SK-N-SH (cell line): ENCODE measurements around the gene WNK2. TPM values are rescaled to one million over a fixed set of nuclear protein-coding genes. Genes with fewer than 3 reads are reported as not detected.

Source experiments
- CTCF ChIA-PET: fragments of 300-600, 350-600 bp; formaldehyde crosslinking; extraction: SDS; loops from one replicate; lab custom pipeline; 2021; lab: Yijun Ruan, JAX
- POLR2A ChIA-PET: fragments of 350-600 bp; sonication (Branson Sonifier 250); formaldehyde crosslinking; extraction: SDS; loops from one replicate; lab custom pipeline; 2020; ENCODE audit warnings: antibody characterized with exemption, inconsistent platforms; lab: Yijun Ruan, JAX
- DNase-seq: peaks from one replicate; pipeline ENCODE4 v3.0.0; 2012
- H2AFZ ChIP-seq: fragments of 200-600 bp; sonication (generic); 2 replicates; pipeline ENCODE4 v1.8.1; 2016; ENCODE audit warnings: antibody characterized with exemption, mild to moderate bottlenecking, low read depth
- H3F3A ChIP-seq: fragments of 200-600 bp; sonication (generic); replicated peaks from 2 replicates; pipeline ENCODE3; 2016; ENCODE audit warnings: antibody characterized with exemption, mild to moderate bottlenecking; ENCODE audit not compliant: insufficient read depth
- H3K27ac ChIP-seq, 2 experiments: fragments of 200-500 bp in 1 of 2; fragments of 200-600 bp in 1 of 2; sonication (Bioruptor generic) in 1 of 2; sonication (generic), shearing (Covaris generic) in 1 of 2; 2 replicates each; pipeline versions ENCODE4 v1.5.1 to v1.6.1; 2014 to 2016; ENCODE audit warnings: low read depth in 2 of 2, inconsistent platforms in 1 of 2, low read length in 1 of 2, mild to moderate bottlenecking in 1 of 2, mixed read lengths in 1 of 2
- H3K27me3 ChIP-seq: fragments of 200-600 bp; sonication (generic), shearing (Covaris generic); 2 replicates; pipeline ENCODE4 v1.6.1; 2016; ENCODE audit warnings: mixed run types; ENCODE audit not compliant: insufficient read depth
- H3K36me3 ChIP-seq, 2 experiments: fragments of 200-500 bp in 1 of 2; fragments of 200-600 bp in 1 of 2; sonication (Bioruptor generic) in 1 of 2; sonication (generic) in 1 of 2; replicated peaks in 1 of 2; 2 replicates each; pipeline versions ENCODE3 to v1.5.1; 2014 to 2016; ENCODE audit warnings: low read length in 1 of 2, mild to moderate bottlenecking in 1 of 2; ENCODE audit not compliant: insufficient read depth in 2 of 2, control insufficient read depth in 1 of 2
- H3K4me1 ChIP-seq, 2 experiments: fragments of 200-500 bp in 1 of 2; fragments of 200-600 bp in 1 of 2; sonication (Bioruptor generic) in 1 of 2; sonication (generic), shearing (Covaris generic) in 1 of 2; 2 replicates each; pipeline versions ENCODE4 v1.5.1 to v1.6.1; 2014 to 2016; ENCODE audit warnings: low read depth in 1 of 2, low read length in 1 of 2, mixed run types in 1 of 2; ENCODE audit not compliant: insufficient read depth in 2 of 2, control insufficient read depth in 1 of 2
- H3K4me2 ChIP-seq: fragments of 200-600 bp; sonication (generic), shearing (Covaris generic); 2 replicates; pipeline ENCODE4 v1.6.1; 2017; ENCODE audit warnings: mixed run types
- H3K4me3 ChIP-seq, 2 experiments: fragments of 200-500 bp in 1 of 2; fragments of 200-600 bp in 1 of 2; sonication (Bioruptor generic) in 1 of 2; sonication (generic), shearing (Covaris generic) in 1 of 2; 2 replicates each; pipeline versions ENCODE4 v1.5.1 to v1.8.1; 2014 to 2016; ENCODE audit warnings: low read depth in 2 of 2, inconsistent platforms in 1 of 2, low read length in 1 of 2, mild to moderate bottlenecking in 1 of 2, mixed read lengths in 1 of 2, moderate library complexity in 1 of 2
- H3K79me2 ChIP-seq: fragments of 200-600 bp; sonication (generic); 2 replicates; pipeline ENCODE4 v1.8.1; 2017; ENCODE audit warnings: mild to moderate bottlenecking; ENCODE audit not compliant: insufficient read depth
- H3K9ac ChIP-seq: fragments of 200-600 bp; sonication (generic); 2 replicates; pipeline ENCODE4 v1.6.1; 2017; ENCODE audit warnings: mixed run types
- H3K9me2 ChIP-seq: fragments of 200-600 bp; sonication (generic); 2 replicates; pipeline ENCODE4 v1.6.1; 2017; ENCODE audit warnings: mixed run types
- H3K9me3 ChIP-seq: fragments of 200-600 bp; sonication (generic); 2 replicates; pipeline ENCODE4 v1.6.1; 2017; ENCODE audit warnings: mixed run types, mild to moderate bottlenecking, moderate library complexity
- H4K20me1 ChIP-seq: fragments of 200-600 bp; sonication (generic); 2 replicates; pipeline ENCODE4 v1.6.1; 2017; ENCODE audit warnings: mild to moderate bottlenecking, mixed run types; ENCODE audit not compliant: insufficient read depth
- CHD2 ChIP-seq: fragments of 150-350 bp; IDR thresholded peaks from 2 replicates; pipeline ENCODE4 v1.6.1; 2018; ENCODE audit warnings: low read length; ENCODE audit not compliant: partially characterized antibody
- EP300 ChIP-seq, 2 experiments: IDR thresholded peaks; 2 replicates each; pipeline versions ENCODE4 v1.4.0 to v1.6.1; 2012; ENCODE audit warnings: borderline replicate concordance in 1 of 2, low read depth in 1 of 2, low read length in 1 of 2
- GABPA ChIP-seq: IDR thresholded peaks from 2 replicates; pipeline ENCODE4 v1.4.0; 2012; ENCODE audit warnings: low read depth, mild to moderate bottlenecking
- GATA2 ChIP-seq: sonication (generic); formaldehyde crosslinking; IDR thresholded peaks from 2 replicates; pipeline ENCODE4 v1.5.0; 2020; ENCODE audit warnings: mild to moderate bottlenecking, missing genetic modification reagents
- JUND ChIP-seq: IDR thresholded peaks from 2 replicates; pipeline ENCODE4 v1.4.0; 2012
- MEF2A ChIP-seq: IDR thresholded peaks from 2 replicates; pipeline ENCODE4 v1.4.0; 2012; ENCODE audit warnings: low read depth, borderline replicate concordance
- MXI1 ChIP-seq: IDR thresholded peaks from 2 replicates; pipeline ENCODE4 v1.6.1; 2012; ENCODE audit warnings: mild to moderate bottlenecking, low read depth, low read length, improper control_type of control experiment
- NRF1 ChIP-seq: IDR thresholded peaks from 2 replicates; pipeline ENCODE4 v1.6.1; 2012; ENCODE audit warnings: low read depth, mild to moderate bottlenecking, low read length
- RAD21 ChIP-seq: IDR thresholded peaks from 2 replicates; pipeline ENCODE4 v1.6.1; 2012; ENCODE audit warnings: mild to moderate bottlenecking, low read length
- RCOR1 ChIP-seq: fragments of 150-350 bp; IDR thresholded peaks from 2 replicates; pipeline ENCODE4 v1.6.1; 2017; ENCODE audit warnings: antibody characterized with exemption, low read length
- RFX5 ChIP-seq: IDR thresholded peaks from 2 replicates; pipeline ENCODE4 v1.6.1; 2012; ENCODE audit warnings: mild to moderate bottlenecking, improper control_type of control experiment, low read length
- TAF1 ChIP-seq: IDR thresholded peaks from 2 replicates; pipeline ENCODE4 v1.6.1; 2012; ENCODE audit warnings: low read depth, mild to moderate bottlenecking, low read length, moderate library complexity, borderline replicate concordance
- TCF12 ChIP-seq: IDR thresholded peaks from 2 replicates; pipeline ENCODE4 v1.4.0; 2012
- TEAD4 ChIP-seq: IDR thresholded peaks from 2 replicates; pipeline ENCODE4 v1.4.0; 2012; ENCODE audit warnings: mild to moderate bottlenecking, borderline replicate concordance; ENCODE audit not compliant: insufficient read depth
- WGBS: methylation state at CpG from one replicate; pipeline ENCODE4 v1.1.6; 2017; ENCODE audit warnings: low lambda C conversion rate; 5-methylcytosine and 5-hydroxymethylcytosine counted together
- polyA plus RNA-seq, 3 experiments: library from polyadenylated mRNA; depleted of rRNA; stranded (reverse); fragments of >200 nt; gene quantifications; 2 replicates each; pipeline ENCODE4 v1.2.3, GENCODE V29; 2012
- TF ChIP-seq, protein P1 (sequence below): IDR thresholded peaks from 2 replicates; pipeline ENCODE4 v1.4.0; 2012; ENCODE audit warnings: low read depth, borderline replicate concordance
- TF ChIP-seq, protein P2 (sequence below): fragments of 150-350 bp; IDR thresholded peaks from 2 replicates; pipeline ENCODE4 v1.6.1; 2016; ENCODE audit warnings: mild to moderate bottlenecking, low read depth, low read length
- TF ChIP-seq, protein P3 (sequence below): IDR thresholded peaks from 2 replicates; pipeline ENCODE4; 2012
- TF ChIP-seq, protein P4 (sequence below): IDR thresholded peaks from 2 replicates; pipeline ENCODE4 v1.6.1; 2012; ENCODE audit warnings: mild to moderate bottlenecking, low read depth, low read length, moderate library complexity
- TF ChIP-seq, protein P5 (sequence below): IDR thresholded peaks from 2 replicates; pipeline ENCODE4 v1.4.0; 2012; ENCODE audit warnings: low read depth
- TF ChIP-seq, protein P6 (sequence below): IDR thresholded peaks from 2 replicates; pipeline ENCODE4 v1.4.0; 2012; ENCODE audit warnings: low read depth, borderline replicate concordance

WNK2 gene
- polyA plus RNA-seq, 1 of the 3 experiments (the other 2 are of a cell fraction): 0.12 TPM

DNA sequence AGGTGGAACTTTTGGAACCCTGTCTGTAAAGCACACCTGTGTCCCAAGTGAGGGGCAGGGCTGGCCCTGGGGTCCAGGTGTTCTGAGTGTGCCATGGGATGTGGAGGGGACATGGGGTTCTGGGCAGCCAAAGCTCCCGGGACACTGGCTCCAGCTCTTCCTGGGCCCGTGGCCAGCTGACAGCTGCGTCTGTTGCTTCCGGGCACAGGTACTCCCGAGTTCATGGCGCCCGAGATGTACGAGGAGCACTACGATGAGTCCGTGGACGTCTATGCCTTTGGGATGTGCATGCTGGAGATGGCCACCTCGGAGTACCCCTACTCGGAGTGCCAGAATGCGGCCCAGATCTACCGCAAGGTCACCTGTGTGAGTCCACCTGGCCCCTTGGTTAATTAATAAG lies 50.7 kb downstream of the WNK2 start (continued):
- TF ChIP-seq, protein P1, sequence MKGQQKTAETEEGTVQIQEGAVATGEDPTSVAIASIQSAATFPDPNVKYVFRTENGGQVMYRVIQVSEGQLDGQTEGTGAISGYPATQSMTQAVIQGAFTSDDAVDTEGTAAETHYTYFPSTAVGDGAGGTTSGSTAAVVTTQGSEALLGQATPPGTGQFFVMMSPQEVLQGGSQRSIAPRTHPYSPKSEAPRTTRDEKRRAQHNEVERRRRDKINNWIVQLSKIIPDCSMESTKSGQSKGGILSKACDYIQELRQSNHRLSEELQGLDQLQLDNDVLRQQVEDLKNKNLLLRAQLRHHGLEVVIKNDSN: no peak

DNA sequence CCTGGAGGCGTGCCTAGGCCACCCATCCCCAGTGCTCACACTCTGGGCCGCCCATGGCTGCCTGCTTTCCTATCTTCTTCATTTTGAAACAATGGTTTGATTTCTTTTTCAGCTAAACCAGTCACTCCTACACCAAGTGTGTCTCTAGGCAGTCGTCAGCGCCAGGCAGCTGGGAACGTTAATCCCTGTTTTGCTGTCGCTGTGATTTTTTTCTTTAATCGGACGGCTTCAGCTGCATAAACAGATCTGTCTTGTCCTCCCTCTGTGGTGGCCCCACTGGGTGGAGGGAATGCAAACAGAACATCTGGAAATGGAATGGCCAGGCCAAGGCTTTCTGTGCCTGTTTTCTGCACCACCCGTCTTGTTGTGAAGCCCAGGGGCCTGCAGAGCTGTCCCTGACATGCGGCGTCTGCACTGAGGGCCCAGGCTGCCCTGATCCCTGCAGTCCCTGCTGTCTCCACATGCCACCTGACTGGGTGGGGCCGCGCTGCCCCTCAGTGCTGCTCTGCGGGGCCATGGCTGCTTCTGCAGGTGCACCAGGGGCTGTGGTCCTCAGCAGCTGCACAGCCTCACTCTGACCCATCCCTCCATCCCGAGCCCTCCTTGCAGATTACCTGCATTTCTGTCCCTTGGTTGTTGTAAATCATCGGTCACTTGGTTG lies 51.5 kb downstream of the WNK2 start:
- Histone ChIP-seq H3K36me3 (no peaks in the 10 kb centered on the region), H3K27me3 (no peaks in the 10 kb centered on the region), H3K4me3 (no peak overlapping the region)
- no peak for TF ChIP-seq GABPA
- TF ChIP-seq EP300 (IDR thresholded peaks at IDR 0.05; ENCODE audit: borderline replicate concordance in 1 of 2, low read depth in 1 of 2, low read length in 1 of 2): peak in 1 of 2 experiments; percentile 36; a peak in 1 of 4 replicates
- TF ChIP-seq TAF1: no peak
- TF ChIP-seq GATA2 (CRISPR knock-in tag): no peak
- no peak for TF ChIP-seq JUND
- TF ChIP-seq TCF12: no peak
- TF ChIP-seq, protein P2, sequence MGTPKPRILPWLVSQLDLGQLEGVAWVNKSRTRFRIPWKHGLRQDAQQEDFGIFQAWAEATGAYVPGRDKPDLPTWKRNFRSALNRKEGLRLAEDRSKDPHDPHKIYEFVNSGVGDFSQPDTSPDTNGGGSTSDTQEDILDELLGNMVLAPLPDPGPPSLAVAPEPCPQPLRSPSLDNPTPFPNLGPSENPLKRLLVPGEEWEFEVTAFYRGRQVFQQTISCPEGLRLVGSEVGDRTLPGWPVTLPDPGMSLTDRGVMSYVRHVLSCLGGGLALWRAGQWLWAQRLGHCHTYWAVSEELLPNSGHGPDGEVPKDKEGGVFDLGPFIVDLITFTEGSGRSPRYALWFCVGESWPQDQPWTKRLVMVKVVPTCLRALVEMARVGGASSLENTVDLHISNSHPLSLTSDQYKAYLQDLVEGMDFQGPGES: no peak
- TF ChIP-seq MXI1: peak; percentile 79
- TF ChIP-seq, protein P3, sequence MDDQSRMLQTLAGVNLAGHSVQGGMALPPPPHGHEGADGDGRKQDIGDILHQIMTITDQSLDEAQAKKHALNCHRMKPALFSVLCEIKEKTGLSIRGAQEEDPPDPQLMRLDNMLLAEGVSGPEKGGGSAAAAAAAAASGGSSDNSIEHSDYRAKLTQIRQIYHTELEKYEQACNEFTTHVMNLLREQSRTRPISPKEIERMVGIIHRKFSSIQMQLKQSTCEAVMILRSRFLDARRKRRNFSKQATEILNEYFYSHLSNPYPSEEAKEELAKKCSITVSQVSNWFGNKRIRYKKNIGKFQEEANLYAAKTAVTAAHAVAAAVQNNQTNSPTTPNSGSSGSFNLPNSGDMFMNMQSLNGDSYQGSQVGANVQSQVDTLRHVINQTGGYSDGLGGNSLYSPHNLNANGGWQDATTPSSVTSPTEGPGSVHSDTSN: no peak
- TF ChIP-seq RCOR1: no peak
- 0 out of 2 replicates have a peak, but pooled peaks have one; percentile 25 for TF ChIP-seq RAD21
- no peak for TF ChIP-seq RFX5
- TF ChIP-seq NRF1: no peak
- TF ChIP-seq, protein P4, sequence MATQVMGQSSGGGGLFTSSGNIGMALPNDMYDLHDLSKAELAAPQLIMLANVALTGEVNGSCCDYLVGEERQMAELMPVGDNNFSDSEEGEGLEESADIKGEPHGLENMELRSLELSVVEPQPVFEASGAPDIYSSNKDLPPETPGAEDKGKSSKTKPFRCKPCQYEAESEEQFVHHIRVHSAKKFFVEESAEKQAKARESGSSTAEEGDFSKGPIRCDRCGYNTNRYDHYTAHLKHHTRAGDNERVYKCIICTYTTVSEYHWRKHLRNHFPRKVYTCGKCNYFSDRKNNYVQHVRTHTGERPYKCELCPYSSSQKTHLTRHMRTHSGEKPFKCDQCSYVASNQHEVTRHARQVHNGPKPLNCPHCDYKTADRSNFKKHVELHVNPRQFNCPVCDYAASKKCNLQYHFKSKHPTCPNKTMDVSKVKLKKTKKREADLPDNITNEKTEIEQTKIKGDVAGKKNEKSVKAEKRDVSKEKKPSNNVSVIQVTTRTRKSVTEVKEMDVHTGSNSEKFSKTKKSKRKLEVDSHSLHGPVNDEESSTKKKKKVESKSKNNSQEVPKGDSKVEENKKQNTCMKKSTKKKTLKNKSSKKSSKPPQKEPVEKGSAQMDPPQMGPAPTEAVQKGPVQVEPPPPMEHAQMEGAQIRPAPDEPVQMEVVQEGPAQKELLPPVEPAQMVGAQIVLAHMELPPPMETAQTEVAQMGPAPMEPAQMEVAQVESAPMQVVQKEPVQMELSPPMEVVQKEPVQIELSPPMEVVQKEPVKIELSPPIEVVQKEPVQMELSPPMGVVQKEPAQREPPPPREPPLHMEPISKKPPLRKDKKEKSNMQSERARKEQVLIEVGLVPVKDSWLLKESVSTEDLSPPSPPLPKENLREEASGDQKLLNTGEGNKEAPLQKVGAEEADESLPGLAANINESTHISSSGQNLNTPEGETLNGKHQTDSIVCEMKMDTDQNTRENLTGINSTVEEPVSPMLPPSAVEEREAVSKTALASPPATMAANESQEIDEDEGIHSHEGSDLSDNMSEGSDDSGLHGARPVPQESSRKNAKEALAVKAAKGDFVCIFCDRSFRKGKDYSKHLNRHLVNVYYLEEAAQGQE: no peak
- no peak for TF ChIP-seq CHD2
- no peak for TF ChIP-seq MEF2A
- TF ChIP-seq, protein P5, sequence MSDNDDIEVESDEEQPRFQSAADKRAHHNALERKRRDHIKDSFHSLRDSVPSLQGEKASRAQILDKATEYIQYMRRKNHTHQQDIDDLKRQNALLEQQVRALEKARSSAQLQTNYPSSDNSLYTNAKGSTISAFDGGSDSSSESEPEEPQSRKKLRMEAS: no peak
- no peak for TF ChIP-seq TEAD4
- TF ChIP-seq, protein P6, sequence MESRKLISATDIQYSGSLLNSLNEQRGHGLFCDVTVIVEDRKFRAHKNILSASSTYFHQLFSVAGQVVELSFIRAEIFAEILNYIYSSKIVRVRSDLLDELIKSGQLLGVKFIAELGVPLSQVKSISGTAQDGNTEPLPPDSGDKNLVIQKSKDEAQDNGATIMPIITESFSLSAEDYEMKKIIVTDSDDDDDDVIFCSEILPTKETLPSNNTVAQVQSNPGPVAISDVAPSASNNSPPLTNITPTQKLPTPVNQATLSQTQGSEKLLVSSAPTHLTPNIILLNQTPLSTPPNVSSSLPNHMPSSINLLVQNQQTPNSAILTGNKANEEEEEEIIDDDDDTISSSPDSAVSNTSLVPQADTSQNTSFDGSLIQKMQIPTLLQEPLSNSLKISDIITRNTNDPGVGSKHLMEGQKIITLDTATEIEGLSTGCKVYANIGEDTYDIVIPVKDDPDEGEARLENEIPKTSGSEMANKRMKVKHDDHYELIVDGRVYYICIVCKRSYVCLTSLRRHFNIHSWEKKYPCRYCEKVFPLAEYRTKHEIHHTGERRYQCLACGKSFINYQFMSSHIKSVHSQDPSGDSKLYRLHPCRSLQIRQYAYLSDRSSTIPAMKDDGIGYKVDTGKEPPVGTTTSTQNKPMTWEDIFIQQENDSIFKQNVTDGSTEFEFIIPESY: no peak
- TF ChIP-seq, all 33 proteins: peak for 3
- peak; percentile 80 for DNase-seq
- Histone ChIP-seq H3F3A (no peaks in the 10 kb centered on the region), H3K4me1 (peaks cover 0 to 48% of the 10 kb centered on the region in 2 experiments; a peak in 1 of 4 replicates), H2AFZ (no peak overlapping the region), H3K27ac (peak overlapping the region in 1 of 2 experiments; percentile 81; a peak in 2 of 4 replicates), H3K79me2 (no peaks in the 10 kb centered on the region), H4K20me1 (no peaks in the 10 kb centered on the region), H3K9me3 (no peaks in the 10 kb centered on the region), H3K9ac (no peak overlapping the region), H3K4me2 (no peak overlapping the region), H3K9me2 (no peaks in the 10 kb centered on the region)
- POLR2A ChIA-PET: no interaction called here
- WGBS: 69% methylated on average over 13 of the region's 16 CpGs
- CTCF ChIA-PET: interaction anchor here (0.6 to 1.6 kb wide), 8 partner anchors 8 to 81 kb away, joined by 3 to 6 read pairs (median 4); no protein-coding TSS in a partner anchor
